NK-92 (cell line): ENCODE data around the gene SLAMF9.

Experiments used
- DNase-seq: peaks from one replicate; lab custom pipeline; 2025; ENCODE audit not compliant: unreplicated experiment; lab: John Stamatoyannopoulos, UW

Gene SLAMF9

GRCh38 chr1:159953536-159954515 lies at the start of gene SLAMF9:
Gene SLAMF9, minus strand, starts transcription at chr1:159954237. Its CDS starts 100 bp downstream, at chr1:159954137.
- no peak for DNase-seq

GRCh38 chr1:160001440-160001839 lies 47.4 kb upstream of the SLAMF9 start:
- DNase-seq, result no peak

DNA sequence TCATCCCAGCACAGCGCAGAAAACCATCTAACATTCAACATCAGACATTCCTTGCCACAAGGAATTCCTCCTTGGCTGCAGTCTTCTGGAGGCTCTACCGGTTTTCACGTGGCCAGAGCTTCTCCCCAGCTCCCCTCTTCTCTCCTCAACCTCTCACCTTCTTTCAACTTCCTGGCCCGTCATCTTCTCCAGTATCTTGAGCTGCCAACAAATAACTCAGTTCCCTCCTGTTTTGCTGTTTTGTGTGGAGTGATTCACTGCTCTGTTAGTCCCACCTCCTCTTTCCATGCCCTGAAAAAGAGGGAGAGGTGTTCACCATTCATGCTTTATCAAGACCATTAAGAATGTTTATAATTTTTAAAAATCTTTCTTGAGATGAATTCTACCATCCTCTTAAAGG lies 45.2 kb upstream of the SLAMF9 start:
- DNase-seq, result no peak

- no peak for DNase-seq
These were observed 42.6 kb upstream of the SLAMF9 start for GRCh38 chr1:159996653-159997052.

- no peak for DNase-seq
These were observed 40.9 kb upstream of the SLAMF9 start for GRCh38 chr1:159994896-159995295.

- no peak for DNase-seq
These were observed 39.9 kb upstream of the SLAMF9 start for GRCh38 chr1:159993911-159994310.

DNA sequence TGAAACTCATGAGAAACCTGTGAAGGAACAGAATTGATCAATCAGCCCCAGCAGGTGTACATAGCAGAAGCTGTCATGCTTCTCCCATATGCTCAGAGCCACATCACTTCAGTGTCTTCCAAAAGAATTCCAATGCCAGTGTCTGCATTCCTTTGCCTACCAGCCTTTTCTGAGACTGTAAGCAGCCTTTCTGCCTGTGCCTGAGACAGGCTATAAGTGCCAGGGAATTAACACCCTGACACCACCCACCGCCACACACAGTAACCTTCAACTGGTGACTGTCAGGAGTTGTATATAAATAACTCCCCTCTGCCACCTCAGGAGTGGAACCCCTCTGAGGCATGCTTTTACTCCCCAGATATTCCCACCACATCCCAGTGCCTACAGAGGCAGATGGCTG lies 38.1 kb upstream of the SLAMF9 start:
- DNase-seq, result no peak

DNA sequence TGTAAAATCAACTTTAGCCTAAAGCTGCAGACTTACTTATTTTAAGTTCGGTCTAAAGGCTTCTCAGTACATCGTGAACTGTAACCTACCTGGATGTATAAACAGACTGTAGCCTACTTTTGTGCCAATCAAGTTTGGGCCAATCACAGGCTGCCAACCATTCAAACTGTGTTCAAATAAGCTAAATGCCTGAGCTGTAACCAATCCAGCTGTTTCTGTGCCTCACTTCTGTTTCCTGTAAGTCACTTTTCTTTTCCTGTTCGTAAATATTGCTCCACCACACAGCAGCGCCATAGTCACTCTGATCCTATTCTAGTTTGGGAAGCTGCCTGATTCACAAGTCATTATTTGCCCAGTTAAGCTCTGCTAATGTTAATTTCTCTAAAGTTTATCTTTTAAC lies 37.5 kb upstream of the SLAMF9 start:
- DNase-seq, result no peak

DNA sequence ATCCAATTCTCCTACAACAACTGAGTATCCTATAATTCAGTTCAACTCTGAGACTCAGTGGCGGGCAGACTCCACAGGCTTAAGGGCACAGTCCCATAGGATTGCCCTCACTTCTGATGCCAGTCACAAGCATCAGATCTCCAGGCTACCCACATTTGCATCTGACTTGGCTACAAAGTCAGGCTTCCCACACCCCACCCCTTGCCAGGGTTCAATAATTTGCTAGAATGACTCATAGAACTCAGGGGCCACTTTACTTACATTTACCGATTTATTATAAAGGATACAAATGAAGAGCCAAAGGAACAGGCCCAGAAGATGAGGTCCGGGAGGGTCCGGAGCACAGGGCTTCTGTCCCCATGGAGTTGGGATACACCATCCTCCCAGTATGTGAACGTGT lies 36.0 kb upstream of the SLAMF9 start:
- DNase-seq, result no peak

DNA sequence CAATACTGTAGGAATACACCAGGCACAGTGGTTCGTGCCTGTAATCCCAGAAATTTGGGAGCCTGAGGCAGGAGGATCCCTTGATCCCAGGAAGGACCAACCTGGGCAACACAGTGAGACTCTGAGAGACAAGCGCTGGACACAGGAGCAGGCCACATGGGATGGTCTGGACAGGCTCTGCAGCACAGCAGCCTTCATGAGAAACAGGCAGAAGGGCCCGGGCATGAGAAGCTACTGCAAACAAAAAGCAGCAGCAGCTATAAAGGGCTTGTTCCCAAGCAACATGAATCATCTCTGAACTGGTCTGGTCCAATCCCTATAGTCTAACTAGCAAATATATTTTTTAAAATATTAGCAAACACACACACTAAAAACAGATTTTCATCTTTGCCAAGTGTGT lies 35.5 kb upstream of the SLAMF9 start:
- DNase-seq, result no peak

DNA sequence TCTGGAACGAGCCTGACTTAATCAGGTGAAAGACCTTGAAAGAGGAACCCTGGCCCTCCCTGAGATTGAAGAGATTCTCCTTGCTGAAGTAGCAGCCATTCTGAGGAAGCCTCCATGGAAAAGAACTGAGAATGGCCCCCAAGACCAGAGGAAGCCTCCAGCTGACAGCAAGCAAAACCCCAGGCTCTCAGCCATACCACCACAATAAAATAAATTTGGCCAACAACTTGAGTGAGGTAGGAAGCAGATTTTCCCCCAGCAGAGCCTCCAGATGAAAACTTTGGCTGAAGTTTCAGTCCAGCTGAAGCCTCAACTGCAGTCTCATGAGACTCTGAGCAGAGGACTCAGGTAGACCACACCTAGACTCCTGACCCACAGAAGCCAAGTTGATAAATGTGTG lies 34.0 kb upstream of the SLAMF9 start:
- no peak for DNase-seq

- no peak for DNase-seq
These were observed 33.1 kb upstream of the SLAMF9 start for GRCh38 chr1:159987186-159987585.

DNA sequence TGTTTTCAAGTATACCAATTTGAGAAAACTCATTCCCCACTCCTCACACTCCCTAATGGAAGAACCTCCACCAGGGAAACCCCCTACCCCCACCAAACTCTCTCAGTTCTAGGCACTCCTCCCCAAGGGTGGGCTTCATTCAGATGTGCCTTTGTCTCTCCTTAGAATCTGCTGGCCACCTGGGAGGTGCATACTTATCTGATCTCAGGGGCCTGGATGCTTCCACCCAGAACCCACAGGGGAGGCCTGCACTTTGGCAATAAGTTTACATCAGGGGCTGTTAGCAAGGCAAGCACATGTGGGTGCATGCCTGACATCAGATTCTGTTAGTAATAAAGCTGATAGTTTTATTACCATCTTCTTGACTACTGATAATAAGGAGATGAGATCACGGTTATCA lies 32.5 kb upstream of the SLAMF9 start:
- no peak for DNase-seq

- DNase-seq, result no peak
These were observed 32.1 kb upstream of the SLAMF9 start for GRCh38 chr1:159986093-159986492.

- DNase-seq, result no peak
These were observed 31.4 kb upstream of the SLAMF9 start for GRCh38 chr1:159985473-159985872.

- no peak for DNase-seq
These were observed 29.6 kb upstream of the SLAMF9 start for GRCh38 chr1:159983681-159984080.

DNA sequence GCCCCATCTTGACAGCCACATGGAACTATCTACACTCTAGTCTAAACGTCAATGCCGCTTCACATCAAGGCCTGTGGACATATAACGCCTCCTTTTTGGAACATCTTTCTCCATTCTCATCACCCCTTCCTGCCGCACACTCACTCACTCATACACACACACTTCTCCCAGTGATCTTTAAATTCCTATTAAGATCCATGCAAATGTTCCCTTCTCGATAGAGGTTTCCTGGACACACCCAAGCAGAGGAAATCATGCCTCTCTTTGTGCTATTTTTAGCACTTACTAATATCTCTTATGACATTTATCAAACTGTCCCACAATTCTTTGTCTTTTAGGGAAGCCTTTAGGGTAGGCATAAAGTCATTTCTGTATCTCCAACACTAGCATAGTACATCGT lies 28.2 kb upstream of the SLAMF9 start:
- no peak for DNase-seq

DNA sequence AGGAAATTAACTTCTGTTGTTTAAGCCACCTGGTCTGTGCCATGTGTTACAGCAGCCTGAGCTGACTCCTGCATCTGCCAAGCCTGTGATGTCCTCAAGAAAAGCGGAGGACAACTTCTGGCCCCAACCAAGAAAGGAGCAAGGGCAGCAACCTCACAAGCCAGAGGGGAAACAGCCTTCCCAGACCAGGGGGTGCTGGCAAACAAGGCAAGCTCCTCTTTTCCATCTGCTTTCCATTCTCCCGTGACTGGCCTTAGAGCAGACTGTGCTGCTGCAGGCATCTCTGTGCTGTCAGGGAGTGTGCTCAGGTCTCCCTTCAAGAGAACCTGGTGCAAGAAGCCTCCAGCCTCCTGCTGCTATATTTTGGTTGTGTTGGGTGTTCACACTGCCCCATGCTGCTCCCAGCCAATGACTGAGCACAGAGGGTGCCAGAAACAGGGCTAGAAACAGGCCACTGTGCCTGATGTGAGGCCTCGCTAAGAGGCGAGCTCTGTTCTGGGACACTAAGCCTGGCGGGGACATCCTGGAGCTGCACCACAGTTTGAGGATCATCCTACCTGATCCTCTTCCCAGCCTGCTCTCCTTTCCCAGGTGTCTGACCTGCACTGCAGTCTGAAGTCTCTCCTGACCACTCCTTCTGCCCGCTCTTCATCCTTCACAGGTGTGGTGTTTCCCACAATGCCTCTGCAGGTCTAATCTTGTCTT lies 27.5 kb upstream of the SLAMF9 start:
- DNase-seq, result no peak

GRCh38 chr1:159980786-159981185 lies 26.7 kb upstream of the SLAMF9 start:
- DNase-seq, result no peak

- no peak for DNase-seq
These were observed 26.0 kb upstream of the SLAMF9 start for GRCh38 chr1:159980076-159980475.

DNA sequence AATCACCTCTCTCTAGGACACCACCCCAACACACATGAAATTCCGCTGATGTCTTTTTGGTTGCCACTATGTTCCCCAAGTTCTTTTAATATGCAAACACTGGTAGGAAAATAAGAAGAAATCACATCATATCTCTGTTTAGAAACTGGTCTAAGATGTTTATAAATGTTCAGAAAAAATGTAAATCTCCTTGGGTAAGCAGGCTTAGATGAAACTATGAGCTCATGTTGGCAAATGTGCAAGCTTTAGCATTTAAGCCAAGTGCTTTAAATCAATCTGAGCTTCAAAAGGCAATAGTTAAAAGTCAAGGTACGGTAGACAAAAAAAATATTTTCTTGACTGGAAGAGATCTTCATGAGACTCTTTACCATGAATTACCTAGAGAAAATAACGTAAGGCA lies 25.2 kb upstream of the SLAMF9 start:
- no peak for DNase-seq

DNA sequence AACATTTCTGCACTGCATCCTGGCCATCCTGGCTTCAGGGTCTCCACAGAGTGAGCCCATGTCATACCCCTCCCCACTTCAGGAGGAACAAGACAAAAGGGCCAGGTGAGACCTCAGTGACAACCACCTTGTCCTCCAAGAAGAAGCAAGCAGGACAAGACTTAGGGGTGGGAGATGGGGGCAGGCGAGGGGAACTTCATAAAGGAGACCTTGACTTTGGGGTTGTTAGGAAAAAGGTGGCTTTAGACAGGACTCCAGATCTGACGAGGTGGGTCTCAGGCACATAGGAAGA lies 24.0 kb upstream of the SLAMF9 start:
- no peak for DNase-seq
